ENCODE measurements around the gene TGFBI. TPM values are rescaled to one million over a fixed set of nuclear protein-coding genes. Genes with fewer than 3 reads are reported as not detected.

Gene TGFBI
- total RNA-seq, 1 experiment from 2014 or later: not detected

GRCh38 chr5:136106351-136107031 is 77.7 kb downstream of the TGFBI start:
- in situ Hi-C loops (cut with HindIII; ENCODE audit: low sequenced_read_pairs): no loop called here
- DNase-seq (ENCODE audit: low spot score): no peak

GRCh38 chr5:136108180-136108611 is 79.4 kb downstream of the TGFBI start:
- DNase-seq (ENCODE audit: low spot score): no peak
- in situ Hi-C loops (cut with HindIII; ENCODE audit: low sequenced_read_pairs): no loop called here

- no peak for DNase-seq (ENCODE audit: low spot score)
- in situ Hi-C loops (cut with HindIII; ENCODE audit: low sequenced_read_pairs): no loop called here
These were observed 80.0 kb downstream of the TGFBI start for GRCh38 chr5:136108766-136109165.

- in situ Hi-C loops (cut with HindIII; ENCODE audit: low sequenced_read_pairs): no loop called here
- no peak for DNase-seq (ENCODE audit: low spot score)
These were observed 80.8 kb downstream of the TGFBI start for GRCh38 chr5:136109453-136110135.

Other genes starting within 250 kb of the TGFBI start
- gene SLC25A48, start 194.3 kb upstream of the TGFBI start, total RNA-seq (2014; rRNA removed; shearing (Covaris generic)): 1.2 TPM in 1 of 2 replicates, not detected in the other
- gene IL9, start 133.1 kb upstream of the TGFBI start, total RNA-seq (2014; rRNA removed; shearing (Covaris generic)): not detected in 2 replicates
- gene LECT2, start 74.0 kb upstream of the TGFBI start, total RNA-seq (2014; rRNA removed; shearing (Covaris generic)): not detected in 2 replicates
- gene SMAD5, start 103.9 kb downstream of the TGFBI start, total RNA-seq (2014; rRNA removed; shearing (Covaris generic)): 28.9 and 42.3 TPM in 2 replicates
- gene SMIM32, start 164.2 kb downstream of the TGFBI start, total RNA-seq (2014; rRNA removed; shearing (Covaris generic)): not detected in 2 replicates

Measured in G401 (cell line).